ENCODE measurements around the gene GIT2.
"Not testable (repeated sequence)": the region's sequence is repeated elsewhere in the genome, so short reads cannot be mapped to it uniquely, and the experiment has no call there.

Gene GIT2

DNA sequence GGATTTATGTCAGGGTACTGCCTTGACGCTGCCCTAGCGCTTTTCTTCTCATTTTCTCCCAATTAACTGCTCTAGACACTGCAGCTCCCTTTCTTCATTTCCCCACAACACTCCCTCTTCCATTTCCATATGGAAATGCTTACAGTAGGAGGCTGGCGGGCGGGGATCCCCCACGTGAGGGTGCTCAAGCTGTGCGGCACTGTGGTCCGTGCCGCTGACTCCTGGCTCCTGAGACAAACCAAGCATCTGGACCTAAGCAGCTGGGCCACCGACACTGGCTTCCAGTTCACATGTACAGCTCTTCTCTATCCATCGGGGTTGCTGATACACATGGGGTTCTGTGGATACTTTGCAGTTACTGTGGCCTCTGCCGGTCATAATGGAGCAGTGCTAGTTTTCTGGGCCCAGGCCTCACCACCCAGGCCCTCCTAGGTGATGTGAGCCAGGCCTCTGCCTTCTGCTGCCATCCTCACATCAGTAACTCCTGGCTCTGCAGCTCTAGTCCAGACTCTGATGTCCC lies 75.8 kb downstream of the GIT2 start:
- no peak for DNase-seq (ENCODE audit: low read depth in 3 of 3)

DNA sequence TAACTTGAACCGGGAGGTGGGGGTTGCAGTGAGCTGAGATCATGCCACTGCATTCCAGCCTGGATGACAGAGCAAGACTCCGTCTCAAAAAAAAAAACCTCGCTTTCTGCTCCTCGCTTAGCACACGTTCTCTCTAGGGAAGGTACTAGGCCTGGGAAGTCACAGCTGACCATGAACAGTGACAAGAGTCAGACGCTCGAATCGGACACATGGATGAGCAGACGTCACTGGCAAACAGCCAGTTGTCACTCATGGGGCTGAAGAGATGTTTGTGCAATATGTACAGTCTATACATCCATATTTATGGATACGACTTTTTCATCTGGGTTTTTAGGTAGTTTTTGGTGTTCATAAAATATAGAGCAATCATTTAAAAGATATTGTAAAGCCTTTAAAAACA lies 76.7 kb downstream of the GIT2 start:
- no peak for DNase-seq (ENCODE audit: low read depth in 3 of 3)

DNA sequence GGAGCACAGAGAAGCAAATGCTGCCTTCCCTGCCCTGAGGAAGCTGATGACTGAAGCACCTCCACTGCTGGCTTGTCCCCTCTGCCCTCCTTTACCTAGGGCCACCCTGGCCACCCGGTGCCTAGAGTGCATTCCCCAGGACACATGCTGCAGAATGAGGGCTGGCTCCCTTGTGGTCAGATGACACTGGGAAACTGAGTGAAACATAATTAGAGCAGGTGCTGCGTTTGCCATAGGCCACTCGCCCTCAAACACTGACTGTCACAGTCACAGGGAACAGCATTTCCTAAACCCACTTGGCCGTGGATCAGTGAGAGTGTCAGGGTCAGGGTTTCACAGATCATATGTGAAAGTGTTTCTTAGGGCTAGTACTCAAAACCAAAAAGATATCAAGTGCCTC lies 80.1 kb downstream of the GIT2 start:
- DNase-seq (ENCODE audit: low read depth in 3 of 3): no peak

DNA sequence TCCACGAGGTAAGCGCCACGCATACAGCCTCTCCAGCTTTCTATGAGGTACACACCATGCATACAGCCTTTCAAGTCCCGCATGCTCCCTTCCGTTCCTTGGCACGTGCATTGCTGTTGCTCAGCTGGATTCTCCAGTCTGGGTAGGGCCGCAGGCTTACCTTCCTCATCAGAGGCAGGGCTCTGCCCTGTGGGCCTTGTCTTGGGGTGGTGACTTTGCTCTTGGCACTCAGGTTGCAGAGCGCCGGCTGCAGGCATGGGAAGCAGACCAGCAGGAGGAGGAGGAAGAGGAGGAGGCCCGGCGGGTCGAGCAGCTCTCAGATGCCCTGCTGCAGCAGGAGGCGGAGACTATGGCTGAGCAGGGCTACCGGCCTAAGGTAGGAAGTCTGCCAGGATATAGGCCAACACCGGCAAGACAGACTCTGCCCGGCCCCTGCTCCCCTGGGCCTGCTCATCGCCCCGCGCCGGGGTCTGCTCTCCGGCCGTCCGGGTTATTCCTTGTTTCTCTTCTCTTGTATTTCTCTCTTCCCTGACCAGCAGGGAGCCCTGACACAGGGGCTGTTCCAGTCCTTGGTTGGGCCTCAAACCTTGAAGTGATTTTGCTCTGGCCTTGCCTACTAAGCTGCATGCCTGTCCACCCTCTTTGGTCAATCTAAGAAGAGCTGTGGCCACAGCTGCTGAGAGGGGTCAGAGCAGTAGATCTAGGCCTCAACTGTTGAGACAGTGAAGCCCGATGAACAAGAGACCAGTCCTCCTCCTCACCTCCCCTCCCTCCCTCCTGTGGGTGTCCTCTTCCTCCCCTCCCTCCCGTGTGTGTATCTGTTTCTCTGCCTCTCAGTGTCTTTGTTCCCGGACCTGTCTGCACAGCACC lies 80.8 kb downstream of the GIT2 start:
- no peak for DNase-seq (ENCODE audit: low read depth in 3 of 3)

- no peak for DNase-seq (ENCODE audit: low read depth in 3 of 3)
These were observed 81.7 kb downstream of the GIT2 start for GRCh38 chr12:109914461-109914860.

- DNase-seq (ENCODE audit: low read depth in 3 of 3): no peak
These were observed 83.3 kb downstream of the GIT2 start for GRCh38 chr12:109912855-109913321.

DNA sequence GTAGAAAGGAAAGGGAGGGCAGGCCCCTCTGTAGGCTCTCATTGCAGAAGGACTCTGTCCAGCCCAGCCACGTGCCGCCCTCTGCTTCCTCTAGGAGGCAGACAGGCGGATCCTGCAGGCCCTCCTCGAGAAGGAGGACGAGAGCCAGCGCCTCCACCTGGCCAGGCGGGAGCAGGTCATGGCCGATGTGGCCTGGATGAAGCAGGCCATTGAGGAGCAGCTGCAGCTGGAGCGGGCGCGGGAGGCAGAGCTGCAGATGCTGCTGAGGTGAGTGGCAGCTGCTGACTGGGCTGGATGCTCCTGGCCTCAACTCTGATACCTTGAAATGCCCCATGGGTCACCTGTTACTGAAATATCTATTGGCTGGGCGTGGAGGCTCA lies 85.2 kb downstream of the GIT2 start:
- DNase-seq (ENCODE audit: low read depth in 3 of 3): peak in 1 of 3 experiments; percentile 21

DNA sequence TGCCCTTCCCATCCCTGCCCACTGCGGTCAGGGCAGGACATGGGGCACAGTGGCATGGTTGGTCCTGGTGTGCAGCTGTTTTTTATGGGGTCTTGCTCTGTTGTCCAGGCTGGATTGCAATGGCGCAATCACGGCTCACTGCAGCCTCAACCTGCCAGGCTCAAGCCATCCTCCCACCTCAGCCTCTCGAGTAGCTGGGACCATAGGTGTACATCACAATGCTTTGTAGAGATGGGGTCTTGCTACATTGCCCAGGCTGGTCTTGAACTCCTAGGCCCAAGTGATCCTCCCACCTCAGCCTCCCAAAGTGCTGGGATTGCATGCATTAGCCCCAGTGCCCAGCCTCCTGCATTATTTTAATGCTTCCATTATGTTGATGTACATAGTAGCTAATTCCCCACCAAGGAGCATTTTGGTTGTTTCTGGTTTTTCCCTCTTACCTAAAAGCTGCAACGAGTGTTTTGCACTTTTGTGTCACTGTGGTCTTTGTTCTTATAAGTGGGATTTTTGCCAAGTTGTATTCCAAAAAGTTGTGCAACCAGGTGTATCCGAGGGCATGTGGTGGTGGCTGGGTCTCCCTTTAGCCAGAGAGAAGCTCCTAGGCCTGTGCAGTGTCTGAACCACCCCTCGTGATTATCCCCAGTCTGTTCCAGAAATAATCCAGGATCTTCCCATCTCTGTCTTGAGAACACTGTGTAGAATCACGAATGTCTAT lies 85.8 kb downstream of the GIT2 start:
- DNase-seq (ENCODE audit: low read depth in 3 of 3): no peak

DNA sequence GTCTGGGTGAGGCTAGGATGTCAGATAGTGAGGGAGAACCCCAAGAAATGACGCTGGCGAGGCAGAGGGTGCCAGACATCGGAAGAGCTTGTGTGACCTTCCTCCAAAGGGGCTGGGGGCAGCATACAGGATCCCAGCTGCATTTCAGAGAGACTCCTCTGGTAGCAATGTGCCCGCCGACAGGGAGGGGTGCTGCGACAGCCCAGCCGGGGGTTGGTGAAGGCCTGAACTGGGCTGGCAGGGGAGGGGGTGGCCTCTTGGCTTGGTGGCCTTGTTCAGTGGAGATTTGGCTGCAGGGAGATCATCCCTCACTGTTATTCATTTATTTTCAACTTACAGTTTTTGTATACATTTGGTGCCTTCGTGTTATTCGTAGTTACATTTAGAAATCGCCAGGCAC lies 90.9 kb downstream of the GIT2 start:
- no peak for DNase-seq (ENCODE audit: low read depth in 3 of 3)

GRCh38 chr12:109902891-109903418 lies 93.2 kb downstream of the GIT2 start:
- DNase-seq (ENCODE audit: low read depth in 3 of 3): no peak

GRCh38 chr12:109900752-109901580 lies 95.2 kb downstream of the GIT2 start:
- no peak for DNase-seq (ENCODE audit: low read depth in 3 of 3)

GRCh38 chr12:109899783-109900751 lies 96.1 kb downstream of the GIT2 start, which contains the start of gene TCHP:
TSS of gene TCHP (plus strand) at chr12:109900274. CDS start at chr12:109903027, 2,753 bp downstream.
- peak; percentile 52 to 69 (median 54) for DNase-seq (ENCODE audit: low read depth in 3 of 3)

DNA sequence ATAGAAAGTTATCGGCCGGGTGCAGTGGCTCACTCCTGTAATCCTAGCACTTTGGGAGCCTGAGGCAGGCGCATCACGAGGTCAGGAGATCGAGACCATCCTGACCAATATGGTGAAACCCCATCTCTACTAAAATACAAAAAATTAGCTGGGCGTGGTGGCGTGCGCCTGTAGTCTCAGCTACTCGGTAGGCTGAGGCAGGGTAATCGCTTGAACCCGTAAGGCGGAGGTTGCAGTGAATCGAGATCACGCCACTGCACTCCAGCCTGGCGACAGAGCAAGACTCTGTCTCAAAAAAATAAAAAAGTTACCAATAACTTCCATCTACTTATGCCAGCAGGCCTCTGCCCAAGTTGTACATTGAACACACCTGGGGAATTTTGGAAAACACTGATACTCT lies 96.8 kb downstream of the GIT2 start:
- DNase-seq (ENCODE audit: low read depth in 3 of 3): not testable (repeated sequence)

DNA sequence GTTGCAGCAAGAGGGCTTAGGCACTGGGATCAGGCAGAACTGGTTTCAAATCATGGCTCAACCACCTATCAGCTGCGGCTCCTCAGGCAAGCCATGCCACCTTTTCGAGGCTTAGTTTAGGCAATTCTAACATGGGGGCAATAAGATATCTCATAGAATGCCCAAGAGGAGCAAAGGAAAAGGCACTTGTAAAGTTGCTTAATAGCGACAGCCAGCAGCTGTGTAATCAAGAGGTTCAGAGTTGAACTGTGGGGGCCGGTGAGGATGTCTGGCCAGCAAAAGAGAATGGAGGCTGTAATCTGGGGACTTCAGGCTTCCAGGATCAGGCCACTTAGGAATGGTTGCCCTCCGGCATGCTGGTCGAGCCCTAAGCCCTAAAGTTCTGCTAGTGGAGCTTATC lies 99.1 kb downstream of the GIT2 start:
- no peak for DNase-seq (ENCODE audit: low read depth in 3 of 3)

DNA sequence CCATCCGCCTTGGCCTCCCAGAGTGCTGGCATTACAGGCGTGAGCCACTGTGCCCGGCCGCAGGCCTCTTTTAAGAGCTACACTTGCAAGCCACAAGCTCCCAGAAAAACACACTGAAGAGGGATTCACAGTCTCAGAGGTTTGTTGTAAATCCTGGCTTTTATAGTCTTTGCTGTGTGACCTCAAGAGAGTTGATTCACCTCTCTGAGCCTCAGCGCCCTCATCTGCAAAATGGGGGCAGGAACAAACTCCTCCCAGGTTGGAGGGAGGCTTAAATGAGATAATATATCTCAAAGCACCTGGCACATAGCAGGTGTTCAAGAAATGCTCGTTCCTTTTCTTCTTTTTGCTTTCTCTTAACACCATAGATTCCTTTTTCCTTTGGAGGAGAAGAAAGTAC lies 100.0 kb downstream of the GIT2 start:
- no peak for DNase-seq (ENCODE audit: low read depth in 3 of 3)

DNA sequence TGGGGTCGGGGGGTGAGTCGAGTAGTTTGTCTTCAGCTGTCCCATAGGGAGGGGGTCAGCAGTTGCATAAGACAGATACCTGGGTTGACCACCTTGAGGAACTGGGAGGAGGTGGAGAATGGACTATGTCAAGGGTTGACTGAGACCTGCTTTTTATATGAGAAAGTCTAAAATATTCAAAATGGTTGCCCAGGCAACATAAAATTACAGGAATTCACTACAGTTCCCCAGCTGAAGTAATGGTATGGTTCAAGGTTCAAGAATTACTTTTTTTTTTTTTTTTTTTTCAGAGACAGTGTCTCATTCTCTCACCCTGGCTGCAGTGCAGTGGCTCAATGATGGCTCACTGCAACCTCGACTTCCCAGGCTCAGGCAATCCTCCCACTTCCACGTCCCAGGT lies 101.2 kb downstream of the GIT2 start:
- no peak for DNase-seq (ENCODE audit: low read depth in 3 of 3)

DNA sequence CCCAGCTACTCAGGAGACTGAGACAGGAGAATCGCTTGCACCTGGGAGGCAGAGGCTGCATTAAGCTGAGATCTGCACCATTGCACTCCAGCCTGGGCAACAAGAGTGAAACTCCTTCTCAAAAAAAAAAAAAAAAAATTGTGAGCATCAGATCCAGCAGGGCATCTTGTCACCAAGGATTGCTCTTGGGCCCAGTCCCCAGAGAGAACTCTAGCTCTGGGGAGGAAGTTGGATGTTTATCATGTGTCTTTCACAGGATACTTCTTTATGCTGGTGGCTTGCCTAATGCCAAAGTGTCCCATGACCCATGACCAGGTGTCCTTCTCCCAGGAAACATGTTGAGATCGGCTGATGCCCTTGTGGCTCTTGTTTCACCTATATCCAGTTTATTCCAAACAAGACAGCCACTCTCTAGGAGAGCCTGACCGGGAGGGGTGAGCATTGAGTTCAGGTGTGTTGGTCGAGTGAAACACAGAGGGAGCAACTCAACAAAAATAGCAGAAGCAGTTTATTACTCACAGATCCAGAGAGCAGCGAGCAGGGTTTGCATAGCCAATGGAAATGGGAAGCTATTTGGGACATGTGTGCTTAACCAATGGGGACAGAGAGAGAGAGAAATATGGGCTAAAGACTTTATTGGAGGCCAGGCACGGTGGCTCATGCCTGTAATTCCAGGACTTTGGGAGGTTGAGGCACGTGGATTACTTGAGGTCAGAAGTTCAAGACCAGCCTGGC lies 102.7 kb downstream of the GIT2 start:
- DNase-seq (ENCODE audit: low read depth in 3 of 3): no peak

DNA sequence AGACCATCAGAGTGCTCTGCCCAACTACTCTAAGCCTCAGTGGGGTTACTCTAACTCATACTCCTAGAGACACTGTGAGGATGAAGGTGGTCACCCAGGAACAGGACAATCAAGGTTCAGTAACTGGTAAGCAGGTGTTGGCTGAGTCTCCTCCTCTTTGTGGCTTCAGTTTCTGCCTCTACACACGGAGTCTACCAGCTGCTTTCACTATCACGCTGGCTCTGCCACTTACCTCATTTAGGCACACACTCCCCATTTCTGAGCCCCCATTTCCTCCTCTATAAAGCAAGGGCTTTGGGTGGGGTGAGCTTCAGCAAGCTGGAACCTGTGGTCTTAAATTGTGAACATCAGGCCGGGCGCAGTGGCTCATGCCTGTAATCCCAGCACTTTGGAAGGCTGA lies 103.4 kb downstream of the GIT2 start:
- no peak for DNase-seq (ENCODE audit: low read depth in 3 of 3)

DNA sequence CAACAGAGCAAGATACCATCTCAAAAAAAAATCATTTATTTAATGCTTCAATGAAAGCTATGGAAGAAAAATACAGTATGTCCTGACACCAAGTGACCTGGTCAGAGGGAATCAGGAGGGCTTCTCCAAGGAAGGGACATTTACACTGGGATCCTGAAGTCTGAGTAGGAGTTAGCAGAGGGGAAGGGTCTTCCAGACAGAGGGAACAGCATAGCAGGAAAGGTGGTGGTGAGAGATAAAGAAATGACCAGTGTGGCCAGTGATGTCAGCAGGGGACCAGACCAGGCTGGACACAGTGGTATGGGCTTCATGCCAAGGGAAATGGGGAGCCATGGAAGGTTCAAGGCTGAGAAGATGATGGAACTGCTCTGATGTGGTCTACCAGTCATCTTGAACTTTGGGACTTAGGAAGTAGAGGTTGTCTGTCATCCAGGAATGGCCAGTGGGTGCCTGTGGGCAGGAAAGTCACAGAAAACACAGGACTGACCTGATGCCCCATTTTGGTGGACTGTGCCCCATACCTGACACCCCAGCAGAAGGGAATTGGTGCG lies 103.9 kb downstream of the GIT2 start:
- DNase-seq (ENCODE audit: low read depth in 3 of 3): no peak
